Trophoblast cell (in vitro differentiated cells and primary cell): ENCODE data around the gene HCFC2.
A peak's percentile ranks its signal among the peaks of the same experiment; 100 is the strongest.

Experiments used
- DNase-seq, 2 donors: peaks; one replicate each; pipeline ENCODE4 v3.0.0-alpha.2; 2016
- H2AFZ ChIP-seq: 2 replicates; pipeline ENCODE4 v1.6.1; 2013; ENCODE audit warnings: low read length, moderate library complexity, mild to moderate bottlenecking; ENCODE audit not compliant: insufficient read depth, poor library complexity
- H2AK5ac ChIP-seq: 2 replicates; pipeline ENCODE4 v1.6.1; 2013; ENCODE audit warnings: mild to moderate bottlenecking, low read length
- H2BK120ac ChIP-seq: 2 replicates; pipeline ENCODE4 v1.6.1; 2013; ENCODE audit warnings: low read length, mild to moderate bottlenecking, moderate library complexity; ENCODE audit not compliant: insufficient read depth, poor library complexity
- H2BK12ac ChIP-seq: 2 replicates; pipeline ENCODE4 v1.6.1; 2013; ENCODE audit warnings: mild to moderate bottlenecking, low read length, moderate library complexity
- H2BK5ac ChIP-seq: 2 replicates; pipeline ENCODE4 v1.6.1; 2013; ENCODE audit warnings: low read length, low read depth, moderate library complexity, mild to moderate bottlenecking; ENCODE audit not compliant: poor library complexity
- H3K14ac ChIP-seq: 2 replicates; pipeline ENCODE4 v1.6.1; 2013; ENCODE audit warnings: mild to moderate bottlenecking, low read length
- H3K18ac ChIP-seq: 2 replicates; pipeline ENCODE4 v1.6.1; 2013; ENCODE audit warnings: mild to moderate bottlenecking, low read length
- H3K23ac ChIP-seq: 2 replicates; pipeline ENCODE4 v1.6.1; 2013; ENCODE audit warnings: low read length
- H3K27ac ChIP-seq: 2 replicates; pipeline ENCODE4 v1.5.1; 2013; ENCODE audit warnings: low read depth, mild to moderate bottlenecking, inconsistent platforms, low read length, moderate library complexity
- H3K27me3 ChIP-seq: 2 replicates; pipeline ENCODE4 v1.6.1; 2013; ENCODE audit warnings: inconsistent platforms, mild to moderate bottlenecking, low read length, moderate library complexity; ENCODE audit not compliant: insufficient read depth
- H3K36me3 ChIP-seq, 2 experiments: 1 replicate in 1 of 2; 2 replicates in 1 of 2; pipeline ENCODE4 v1.6.1; 2013; ENCODE audit warnings: low read length in 2 of 2, mild to moderate bottlenecking in 2 of 2, moderate library complexity in 1 of 2; ENCODE audit not compliant: insufficient read depth in 2 of 2, control insufficient read depth in 1 of 2
- H3K4ac ChIP-seq: 2 replicates; pipeline ENCODE4 v1.6.1; 2013; ENCODE audit warnings: low read depth, mild to moderate bottlenecking, low read length, moderate library complexity
- H3K4me1 ChIP-seq, 2 experiments: 1 replicate in 1 of 2; 2 replicates in 1 of 2; pipeline ENCODE4 v1.6.1; 2013; ENCODE audit warnings: low read length in 2 of 2, mild to moderate bottlenecking in 2 of 2, moderate library complexity in 1 of 2; ENCODE audit not compliant: insufficient read depth in 2 of 2, control insufficient read depth in 1 of 2
- H3K4me2 ChIP-seq: 2 replicates; pipeline ENCODE4 v1.6.1; 2013; ENCODE audit warnings: inconsistent platforms, mild to moderate bottlenecking, low read length, moderate library complexity
- H3K4me3 ChIP-seq: 2 replicates; pipeline ENCODE4 v1.5.1; 2013; ENCODE audit warnings: mild to moderate bottlenecking, low read depth, low read length, inconsistent platforms
- H3K79me1 ChIP-seq: one replicate; pipeline ENCODE4 v1.6.1; 2013; ENCODE audit warnings: low read length
- H3K79me2 ChIP-seq: 2 replicates; pipeline ENCODE4 v1.6.1; 2013; ENCODE audit warnings: low read length, mild to moderate bottlenecking; ENCODE audit not compliant: control insufficient read depth, insufficient read depth, poor library complexity
- H3K9ac ChIP-seq: 2 replicates; pipeline ENCODE4 v1.6.1; 2013; ENCODE audit warnings: mild to moderate bottlenecking, low read length
- H3K9me3 ChIP-seq: 2 replicates; pipeline ENCODE4 v1.6.1; 2013; ENCODE audit warnings: low read depth, mild to moderate bottlenecking, control low read depth, inconsistent platforms, low read length; ENCODE audit not compliant: insufficient read depth
- H4K12ac ChIP-seq: 2 replicates; pipeline ENCODE4 v1.6.1; 2013; ENCODE audit warnings: low read depth, mild to moderate bottlenecking, low read length, moderate library complexity
- H4K8ac ChIP-seq: 2 replicates; pipeline ENCODE4 v1.6.1; 2013; ENCODE audit warnings: low read depth, mild to moderate bottlenecking, low read length, moderate library complexity
- H4K91ac ChIP-seq: one replicate; pipeline ENCODE4 v1.6.1; 2013; ENCODE audit warnings: low read depth, mild to moderate bottlenecking, low read length, moderate library complexity
- WGBS: extraction: QIAGEN DNeasy Blood & Tissue Kit; methylation state at CpG from one replicate; pipeline ENCODE4 v1.1.7; 2013; ENCODE audit warnings: missing lambda C conversion rate; ENCODE audit not compliant: insufficient read length, insufficient coverage; ENCODE audit errors: extremely low coverage; 5-methylcytosine and 5-hydroxymethylcytosine counted together

Gene HCFC2

GRCh38 chr12:104122298-104122697 is 58.0 kb downstream of the HCFC2 start:
- Histone ChIP-seq H3K79me1 (no peaks in the 10 kb centered on the region), H3K9ac (no peak overlapping the region), H3K27me3 (no peaks in the 10 kb centered on the region), H3K14ac (no peak overlapping the region), H3K4ac (no peak overlapping the region), H4K91ac (no peak overlapping the region), H3K4me3 (no peak overlapping the region), H2AK5ac (no peak overlapping the region), H3K27ac (no peak overlapping the region), H2BK120ac (no peak overlapping the region), H3K18ac (no peak overlapping the region), H2BK5ac (no peak overlapping the region), H3K23ac (no peak overlapping the region), H3K79me2 (no peaks in the 10 kb centered on the region), H3K36me3 (peaks cover 16 to 26% of the 10 kb centered on the region in 2 experiments), H3K4me2 (no peak overlapping the region), H4K12ac (no peak overlapping the region), H2BK12ac (no peak overlapping the region), H2AFZ (no peak overlapping the region), H3K9me3 (no peaks in the 10 kb centered on the region), H4K8ac (no peak overlapping the region), H3K4me1 (no peaks in the 10 kb centered on the region)
- no CpG with 5 or more reads among the region's 9 CpGs for WGBS
- no peak for DNase-seq

- no peak overlapping the region for H4K8ac ChIP-seq
- H3K4me2 ChIP-seq, result no peak overlapping the region
- no peak overlapping the region for H3K9ac ChIP-seq
- H3K79me1 ChIP-seq, result no peaks in the 10 kb centered on the region
- no CpG with 5 or more reads among the region's 3 CpGs for WGBS
- no peak overlapping the region for H3K18ac ChIP-seq
- H2BK120ac ChIP-seq, result no peak overlapping the region
- peaks cover 23 to 28% of the 10 kb centered on the region in 2 experiments for H3K36me3 ChIP-seq
- H3K4me1 ChIP-seq, result no peaks in the 10 kb centered on the region
- H3K27me3 ChIP-seq, result no peaks in the 10 kb centered on the region
- H3K14ac ChIP-seq, result no peak overlapping the region
- H4K12ac ChIP-seq, result no peak overlapping the region
- no peak overlapping the region for H3K4me3 ChIP-seq
- no peak overlapping the region for H2BK12ac ChIP-seq
- no peak overlapping the region for H3K27ac ChIP-seq
- DNase-seq, result no peak
- H3K79me2 ChIP-seq, result no peaks in the 10 kb centered on the region
- no peak overlapping the region for H2AFZ ChIP-seq
- no peaks in the 10 kb centered on the region for H3K9me3 ChIP-seq
- H2AK5ac ChIP-seq, result no peak overlapping the region
- H4K91ac ChIP-seq, result no peak overlapping the region
- no peak overlapping the region for H2BK5ac ChIP-seq
- no peak overlapping the region for H3K4ac ChIP-seq
- H3K23ac ChIP-seq, result no peak overlapping the region
These were observed 62.2 kb downstream of the HCFC2 start for GRCh38 chr12:104126548-104126947.

GRCh38 chr12:104130760-104131159 is 66.4 kb downstream of the HCFC2 start:
- H3K36me3 ChIP-seq, result peaks cover 11 to 18% of the 10 kb centered on the region in 2 experiments
- no peak overlapping the region for H3K4me2 ChIP-seq
- H4K8ac ChIP-seq, result no peak overlapping the region
- no peak overlapping the region for H2BK5ac ChIP-seq
- no peak for DNase-seq
- H3K4ac ChIP-seq, result no peak overlapping the region
- no peak overlapping the region for H2BK12ac ChIP-seq
- H4K91ac ChIP-seq, result no peak overlapping the region
- H3K18ac ChIP-seq, result no peak overlapping the region
- no peaks in the 10 kb centered on the region for H3K27me3 ChIP-seq
- H3K9me3 ChIP-seq, result no peaks in the 10 kb centered on the region
- no peak overlapping the region for H3K23ac ChIP-seq
- no peak overlapping the region for H3K27ac ChIP-seq
- H3K4me1 ChIP-seq, result peaks cover 4 to 7% of the 10 kb centered on the region in 2 experiments
- no peak overlapping the region for H4K12ac ChIP-seq
- no peaks in the 10 kb centered on the region for H3K79me1 ChIP-seq
- H3K4me3 ChIP-seq, result no peak overlapping the region
- no peak overlapping the region for H2AFZ ChIP-seq
- H3K9ac ChIP-seq, result no peak overlapping the region
- no peaks in the 10 kb centered on the region for H3K79me2 ChIP-seq
- H2AK5ac ChIP-seq, result no peak overlapping the region
- WGBS, result no CpG with 5 or more reads among the region's 2 CpGs
- H2BK120ac ChIP-seq, result no peak overlapping the region
- no peak overlapping the region for H3K14ac ChIP-seq

GRCh38 chr12:104131609-104132008 is 67.3 kb downstream of the HCFC2 start:
- peak overlapping the region; percentile 40 for H2BK12ac ChIP-seq
- WGBS, result no CpG with 5 or more reads among the region's 4 CpGs

More at GRCh38 chr12:104131609-104132008, 67.3 kb downstream of the HCFC2 start:
- Histone ChIP-seq H3K79me1 (no peaks in the 10 kb centered on the region), H2BK5ac (no peak overlapping the region), H3K23ac (no peak overlapping the region), H3K4me2 (no peak overlapping the region), H2BK120ac (no peak overlapping the region), H2AFZ (no peak overlapping the region), H4K91ac (no peak overlapping the region), H3K4ac (no peak overlapping the region), H3K9me3 (no peaks in the 10 kb centered on the region), H3K79me2 (no peaks in the 10 kb centered on the region), H4K12ac (no peak overlapping the region), H3K36me3 (peaks cover 11 to 18% of the 10 kb centered on the region in 2 experiments), H4K8ac (no peak overlapping the region), H3K4me1 (peaks cover 4 to 7% of the 10 kb centered on the region in 2 experiments), H3K27me3 (no peaks in the 10 kb centered on the region), H3K4me3 (no peak overlapping the region), H3K27ac (no peak overlapping the region), H3K14ac (no peak overlapping the region), H3K9ac (no peak overlapping the region), H3K18ac (no peak overlapping the region), H2AK5ac (no peak overlapping the region)
- no peak for DNase-seq
